Fibroblast of pulmonary artery (primary cell): ENCODE measurements around the gene GBGT1.
"Not testable (repeated sequence)": the region's sequence is repeated elsewhere in the genome, so short reads cannot be mapped to it uniquely, and the experiment has no call there.

Source experiments
- DNase-seq: peaks from one replicate; pipeline ENCODE4 v3.0.0-alpha.2; 2010; ENCODE audit warnings: low read depth
- H3K4me3 ChIP-seq: replicated peaks from 2 replicates; pipeline ENCODE4 v1.5.1; 2011; ENCODE audit warnings: low read depth, mild to moderate bottlenecking, control low read depth, low read length, moderate library complexity
- TF ChIP-seq, protein P1 (sequence below): IDR thresholded peaks from 2 replicates; pipeline ENCODE4 v1.5.1; 2011; ENCODE audit warnings: mild to moderate bottlenecking, control low read depth, low read length, inconsistent platforms; ENCODE audit errors: missing control alignments

Gene GBGT1

DNA sequence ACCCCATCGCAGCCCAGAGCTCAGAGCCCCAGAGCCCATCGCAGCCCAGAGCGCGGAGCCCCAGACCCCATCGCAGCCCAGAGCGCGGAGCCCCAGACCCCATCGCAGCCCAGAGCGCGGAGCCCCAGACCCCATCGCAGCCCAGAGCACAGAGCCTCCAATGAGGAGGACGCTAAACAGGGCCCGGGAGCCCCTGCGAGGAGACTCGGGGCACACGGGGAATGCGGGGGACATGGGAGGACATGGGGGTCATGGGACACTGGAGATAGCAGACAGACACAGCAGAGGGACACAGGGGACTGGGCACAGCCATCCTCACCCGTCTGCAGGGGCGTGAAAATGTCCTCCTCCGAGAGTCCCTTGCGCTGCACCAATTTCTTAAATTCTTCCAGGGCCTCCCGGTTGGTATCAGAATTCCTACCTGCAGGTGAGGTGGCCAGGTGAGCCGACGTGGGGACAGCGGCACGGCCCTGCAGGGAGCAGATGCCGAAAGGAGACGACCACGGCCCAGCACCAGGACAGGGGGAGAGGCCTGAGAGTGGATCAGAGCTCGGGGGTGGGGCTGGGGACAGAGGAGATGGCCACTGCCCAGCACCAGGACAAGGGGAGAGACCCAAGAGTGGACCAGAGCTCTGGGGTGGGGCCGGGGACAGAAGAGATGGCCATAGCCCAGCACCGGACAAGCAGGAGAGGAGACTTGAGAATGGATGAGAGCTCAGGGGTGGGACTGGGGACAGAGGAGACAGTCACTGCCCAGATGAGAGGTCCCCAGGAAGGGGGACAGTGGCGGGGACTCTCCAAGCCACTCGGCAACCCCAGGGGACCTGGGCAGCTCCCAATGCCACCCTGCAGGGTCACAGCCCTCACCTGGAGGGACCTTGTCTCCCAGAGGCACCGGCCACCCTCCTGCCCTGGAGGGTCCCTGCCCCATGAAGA is 42.5 kb upstream of the GBGT1 start:
- TF ChIP-seq, protein P1, sequence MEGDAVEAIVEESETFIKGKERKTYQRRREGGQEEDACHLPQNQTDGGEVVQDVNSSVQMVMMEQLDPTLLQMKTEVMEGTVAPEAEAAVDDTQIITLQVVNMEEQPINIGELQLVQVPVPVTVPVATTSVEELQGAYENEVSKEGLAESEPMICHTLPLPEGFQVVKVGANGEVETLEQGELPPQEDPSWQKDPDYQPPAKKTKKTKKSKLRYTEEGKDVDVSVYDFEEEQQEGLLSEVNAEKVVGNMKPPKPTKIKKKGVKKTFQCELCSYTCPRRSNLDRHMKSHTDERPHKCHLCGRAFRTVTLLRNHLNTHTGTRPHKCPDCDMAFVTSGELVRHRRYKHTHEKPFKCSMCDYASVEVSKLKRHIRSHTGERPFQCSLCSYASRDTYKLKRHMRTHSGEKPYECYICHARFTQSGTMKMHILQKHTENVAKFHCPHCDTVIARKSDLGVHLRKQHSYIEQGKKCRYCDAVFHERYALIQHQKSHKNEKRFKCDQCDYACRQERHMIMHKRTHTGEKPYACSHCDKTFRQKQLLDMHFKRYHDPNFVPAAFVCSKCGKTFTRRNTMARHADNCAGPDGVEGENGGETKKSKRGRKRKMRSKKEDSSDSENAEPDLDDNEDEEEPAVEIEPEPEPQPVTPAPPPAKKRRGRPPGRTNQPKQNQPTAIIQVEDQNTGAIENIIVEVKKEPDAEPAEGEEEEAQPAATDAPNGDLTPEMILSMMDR, result no peak
- no peak for DNase-seq
- no peak overlapping the region for H3K4me3 ChIP-seq

DNA sequence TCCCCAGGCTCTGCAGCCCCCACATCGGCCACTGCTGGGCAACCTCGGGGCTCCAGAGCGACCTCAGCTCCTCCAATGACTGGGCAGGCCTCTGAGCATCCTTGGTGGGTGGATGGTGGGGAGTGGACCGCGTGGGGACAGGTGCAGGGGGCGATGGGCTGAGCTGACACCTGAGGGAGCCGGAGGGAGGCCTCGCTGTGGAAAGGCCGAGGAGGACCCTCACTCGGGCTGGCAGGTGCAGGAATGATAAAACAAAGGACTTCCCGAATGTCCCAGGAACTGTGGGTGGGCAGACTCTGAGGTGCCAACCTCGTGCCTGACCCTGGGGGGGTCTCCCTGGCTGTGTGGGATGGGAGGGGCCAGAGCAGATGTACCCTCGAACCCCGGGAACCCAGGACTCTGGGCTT is 41.8 kb upstream of the GBGT1 start:
- DNase-seq, result not testable (repeated sequence)

DNA sequence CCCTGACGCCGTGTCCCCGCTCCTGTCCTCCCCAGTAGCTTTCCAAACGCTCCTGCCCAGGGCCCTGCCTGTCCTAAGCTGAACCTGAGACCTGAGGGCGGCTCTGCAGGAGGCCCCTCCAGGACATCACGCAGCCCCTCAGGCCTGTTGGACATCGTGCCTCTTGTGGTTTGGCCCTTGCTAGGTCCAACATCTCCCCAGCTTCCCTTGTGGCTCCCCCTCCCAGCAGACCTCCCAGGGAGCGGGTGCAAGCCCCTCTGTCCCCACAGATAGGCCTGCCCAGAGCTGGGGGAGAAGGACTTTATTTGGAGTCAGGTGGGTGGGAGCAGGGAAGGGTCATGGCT is 41.3 kb upstream of the GBGT1 start:
- H3K4me3 ChIP-seq, result no peak overlapping the region
- DNase-seq, result no peak
- TF ChIP-seq, protein P1, result no peak

More for the DNA sequence above, 41.8 kb upstream of the GBGT1 start:
- not testable (repeated sequence) for H3K4me3 ChIP-seq

DNA sequence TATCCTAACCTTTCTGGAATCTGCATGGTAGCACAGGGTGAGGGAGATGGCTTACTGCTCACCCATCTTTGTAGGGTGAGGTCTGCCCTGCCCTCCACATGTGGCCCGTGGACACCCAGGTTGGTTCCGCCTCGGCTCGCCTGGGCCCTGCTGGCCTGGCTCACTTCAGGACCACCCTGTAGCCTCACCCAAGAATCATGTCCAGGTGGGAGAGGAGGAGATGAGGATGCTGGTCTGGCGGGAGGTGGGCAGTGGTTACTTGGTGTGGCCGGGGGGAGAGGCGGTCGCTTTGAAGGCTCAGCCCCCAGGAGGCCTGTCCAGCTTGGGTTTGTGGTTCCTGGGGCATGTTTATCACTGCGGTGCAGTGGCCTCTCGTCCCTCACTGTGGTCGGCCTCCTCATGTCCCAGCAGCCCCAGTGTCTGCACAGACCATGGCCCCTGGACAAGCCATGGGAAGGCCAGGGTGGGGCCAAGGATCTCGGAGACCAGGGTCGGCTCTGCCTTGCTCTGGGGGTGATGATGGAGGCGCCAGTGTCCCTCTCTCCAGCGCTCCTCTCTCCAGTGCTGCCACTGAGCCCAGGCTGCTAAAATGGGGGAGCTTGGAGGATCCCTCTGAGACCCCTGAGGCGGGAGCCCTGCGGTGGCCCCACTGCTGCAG is 40.8 kb upstream of the GBGT1 start:
- TF ChIP-seq, protein P1, result no peak
- H3K4me3 ChIP-seq, result no peak overlapping the region
- DNase-seq, result no peak

DNA sequence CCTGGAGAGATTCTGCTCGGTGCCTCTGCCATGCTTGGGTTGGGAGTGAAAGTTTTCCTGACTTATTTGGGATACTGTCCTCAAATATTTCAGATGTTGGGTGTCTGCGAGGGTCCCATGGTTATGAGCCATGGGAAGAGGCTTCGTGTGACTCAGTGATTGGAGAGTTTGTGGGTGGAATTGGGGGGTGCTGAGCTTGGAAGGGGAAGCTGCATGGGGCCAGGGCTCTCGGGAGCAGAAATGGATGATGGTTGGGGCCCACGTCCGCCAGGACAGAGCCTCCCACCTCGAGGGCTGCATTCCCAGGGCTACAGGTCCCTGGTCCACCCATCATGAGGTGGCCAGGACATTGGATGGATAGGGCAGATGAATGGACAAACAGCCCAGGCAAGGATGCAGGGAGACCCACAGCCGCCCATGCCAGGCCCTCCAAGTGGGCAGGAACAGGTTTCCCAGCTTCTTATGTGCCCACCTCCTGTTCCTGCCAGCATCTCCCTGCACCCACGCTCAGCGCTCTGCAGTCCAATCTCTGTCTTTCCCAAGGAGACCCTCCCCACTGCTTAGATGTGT is 39.9 kb upstream of the GBGT1 start:
- TF ChIP-seq, protein P1, result no peak
- DNase-seq, result no peak
- no peak overlapping the region for H3K4me3 ChIP-seq

DNA sequence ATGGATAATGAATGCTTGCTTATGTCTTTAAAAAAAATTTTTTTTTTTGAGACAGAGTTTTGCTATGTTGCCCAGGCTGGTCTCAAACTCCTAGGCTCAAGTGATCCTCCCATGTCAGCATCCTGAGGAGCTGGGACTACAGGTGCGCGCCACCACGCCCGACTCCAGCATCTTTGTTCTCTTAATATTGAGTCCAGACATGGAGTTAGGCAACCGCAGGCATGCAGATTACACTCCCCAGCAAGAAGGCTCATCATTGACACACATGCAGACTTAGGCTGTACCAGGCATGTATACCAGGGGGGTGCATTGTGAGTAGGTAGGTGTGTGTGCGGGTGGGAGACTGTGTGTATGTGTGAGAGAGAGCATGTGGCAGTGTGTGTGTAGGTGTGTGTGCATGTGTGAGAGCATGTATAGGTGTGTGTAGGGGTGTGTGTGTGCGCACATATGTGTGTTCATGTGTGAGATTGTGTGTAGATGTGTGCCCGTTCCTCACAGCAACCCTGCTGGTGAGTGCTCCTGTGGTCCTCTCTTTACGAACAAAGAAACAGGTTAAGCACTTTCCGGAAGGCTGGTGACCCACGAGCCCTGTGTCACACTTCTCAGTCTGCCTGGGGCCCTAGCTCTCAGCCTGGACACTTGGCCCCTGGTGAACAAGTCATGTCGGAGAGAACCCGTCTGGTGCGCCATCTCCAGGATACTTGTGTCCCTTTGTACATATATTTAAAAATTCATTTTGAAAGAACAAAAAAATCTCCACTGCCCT is 39.2 kb upstream of the GBGT1 start:
- H3K4me3 ChIP-seq, result no peak overlapping the region
- TF ChIP-seq, protein P1, result no peak
- no peak for DNase-seq

DNA sequence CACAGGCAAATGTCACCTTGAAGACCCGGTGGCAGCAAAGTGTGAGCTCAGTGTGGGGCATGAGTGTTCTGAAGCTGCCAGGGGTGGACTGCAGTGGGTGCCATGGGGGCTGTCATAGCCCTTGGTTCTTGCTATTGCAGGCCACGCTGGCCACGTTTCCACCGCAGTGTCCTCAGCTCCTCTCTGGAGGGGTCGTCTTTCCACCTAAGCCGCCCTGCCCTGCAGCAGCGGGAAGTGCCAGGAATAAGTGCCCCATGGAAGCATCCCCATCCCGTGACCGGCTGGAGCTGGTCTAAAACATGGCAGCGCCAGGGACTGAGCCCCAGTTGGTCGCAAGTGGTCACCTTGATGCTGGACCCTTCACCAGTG is 38.4 kb upstream of the GBGT1 start:
- TF ChIP-seq, protein P1, result no peak
- DNase-seq, result no peak
- no peak overlapping the region for H3K4me3 ChIP-seq
